Mucosa of descending colon (tissue), 3 donors: ENCODE measurements around the gene SYVN1. TPM values are rescaled to one million over a fixed set of nuclear protein-coding genes. Genes with fewer than 3 reads are reported as not detected.

Source experiments
- ATAC-seq: fragments of 200-7000 bp; cut with Tn5 transposase; one replicate; pipeline ENCODE4 v1.9.1; 2020; ENCODE audit warnings: mild to moderate bottlenecking, moderate library complexity
- DNase-seq, 3 donors: peaks; one replicate each; pipeline ENCODE4 v3.0.0-alpha.2; 2020
- H3K36me3 ChIP-seq: fragments of 200-600 bp; one replicate; pipeline ENCODE4 v1.8.0; 2021; ENCODE audit warnings: low read depth, mild to moderate bottlenecking
- H3K4me1 ChIP-seq: fragments of 200-600 bp; one replicate; pipeline ENCODE4 v1.8.0; 2021; ENCODE audit warnings: low read depth, mild to moderate bottlenecking
- H3K4me3 ChIP-seq: fragments of 200-600 bp; one replicate; pipeline ENCODE4 v1.8.0; 2021; ENCODE audit warnings: mild to moderate bottlenecking
- H3K9me3 ChIP-seq: fragments of 200-600 bp; one replicate; pipeline ENCODE4 v1.8.0; 2021; ENCODE audit warnings: mild to moderate bottlenecking
- intact Hi-C, 2 donors: fragments of 100-400 bp; cut with DNase I in 1 of 2; cut with micrococcal nuclease in 1 of 2; formaldehyde crosslinking; loops; one replicate each; pipeline versions ENCODE4 v1.11.0 to v1.11.1; 2022; cut with DNase I, micrococcal nuclease
- long read RNA-seq, 2 donors: library from polyadenylated mRNA; unstranded; transcript quantifications; one replicate each; pipeline ENCODE4 v2.0.0, GENCODE V29; 2019 to 2021
- total RNA-seq, 3 donors: library from RNA; stranded (reverse); fragmentation: NEBNext Ultra II Directional in 2 of 3; extraction: Animal tissue kit (Norgen Biotek cat#: 25700) in 2 of 3; gene quantifications; one replicate each; pipeline versions ENCODE4 v1.2.1 to v1.2.4, GENCODE V29; 2021 to 2023
- TF ChIP-seq, protein P1 (sequence below): fragments of 200-600 bp; IDR thresholded peaks from one replicate; pipeline ENCODE4 v1.8.0; 2022; ENCODE audit warnings: antibody characterized with exemption, mild to moderate bottlenecking
- donor health status: DM: no; HTN: no; CAD: no; lungs with moderate emphysema.
- donor health status: DM: no; HTN: no; CAD: no.
- donor health status: DM: no; HTN: yes; CAD: no.

SYVN1 gene
- total RNA-seq = 10 to 100 TPM; 59.7 to 62.2 (median 60.3) TPM
- long read RNA-seq, donor 1, partial matches to known transcripts = 11 of 15 reads
- long read RNA-seq, donor 1, other reads (novel, unspliced or antisense) = 1 of 15 reads
- long read RNA-seq, donor 2, partial matches to known transcripts = 0 of 4 reads
- long read RNA-seq, donor 2, other reads (novel, unspliced or antisense) = 4 of 4 reads

DNA sequence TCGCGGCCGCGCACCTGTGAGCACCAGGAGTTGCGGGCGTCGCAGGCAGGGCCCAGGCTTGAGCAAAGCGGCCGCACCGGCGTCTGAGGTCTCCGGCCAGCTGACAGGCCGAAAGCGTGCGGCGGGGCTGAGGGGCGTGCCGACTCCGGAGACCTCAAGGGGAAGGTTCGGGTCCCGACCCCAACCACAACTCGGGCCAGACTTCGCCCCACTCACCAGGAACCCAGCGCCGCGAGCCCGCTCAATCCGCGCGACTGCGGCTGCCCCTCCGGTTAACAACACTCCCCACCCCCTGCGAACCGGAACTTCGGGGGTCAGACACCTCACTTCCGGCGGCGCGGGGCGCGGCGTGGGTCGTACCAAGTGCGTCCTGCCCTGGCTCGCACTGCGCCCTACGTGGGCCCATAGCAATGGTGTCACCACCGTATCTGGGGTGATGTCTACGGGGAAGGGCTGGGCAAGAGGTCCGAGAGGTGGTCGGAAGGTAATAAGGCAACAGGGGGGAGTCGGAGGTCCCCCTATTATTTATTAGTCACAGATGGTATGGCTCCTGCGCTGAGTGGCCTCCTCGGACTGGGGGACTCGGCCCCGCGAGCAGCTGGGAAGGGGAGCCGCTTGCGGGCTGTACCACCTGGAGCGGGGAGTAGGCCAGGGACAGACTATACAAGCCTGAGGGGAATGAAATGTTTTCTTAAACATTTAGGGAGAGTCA is at the start of gene SYVN1:
Gene SYVN1, minus strand, starts transcription at position 280 of the 712 bp plus-strand sequence. CDS start 918 bp downstream, outside the sequence.
- Histone ChIP-seq H3K4me1 (peaks cover 22% of the 10 kb centered on the region), H3K9me3 (no peaks in the 10 kb centered on the region), H3K4me3 (peak within 1 kb of the TSS; percentile 92), H3K36me3 (peaks cover 20% of the 10 kb centered on the region)
- TF ChIP-seq, protein P1, sequence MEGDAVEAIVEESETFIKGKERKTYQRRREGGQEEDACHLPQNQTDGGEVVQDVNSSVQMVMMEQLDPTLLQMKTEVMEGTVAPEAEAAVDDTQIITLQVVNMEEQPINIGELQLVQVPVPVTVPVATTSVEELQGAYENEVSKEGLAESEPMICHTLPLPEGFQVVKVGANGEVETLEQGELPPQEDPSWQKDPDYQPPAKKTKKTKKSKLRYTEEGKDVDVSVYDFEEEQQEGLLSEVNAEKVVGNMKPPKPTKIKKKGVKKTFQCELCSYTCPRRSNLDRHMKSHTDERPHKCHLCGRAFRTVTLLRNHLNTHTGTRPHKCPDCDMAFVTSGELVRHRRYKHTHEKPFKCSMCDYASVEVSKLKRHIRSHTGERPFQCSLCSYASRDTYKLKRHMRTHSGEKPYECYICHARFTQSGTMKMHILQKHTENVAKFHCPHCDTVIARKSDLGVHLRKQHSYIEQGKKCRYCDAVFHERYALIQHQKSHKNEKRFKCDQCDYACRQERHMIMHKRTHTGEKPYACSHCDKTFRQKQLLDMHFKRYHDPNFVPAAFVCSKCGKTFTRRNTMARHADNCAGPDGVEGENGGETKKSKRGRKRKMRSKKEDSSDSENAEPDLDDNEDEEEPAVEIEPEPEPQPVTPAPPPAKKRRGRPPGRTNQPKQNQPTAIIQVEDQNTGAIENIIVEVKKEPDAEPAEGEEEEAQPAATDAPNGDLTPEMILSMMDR = no peak
- ATAC-seq = peak; percentile 83
- peak; percentile 95 to 96 (median 95) for DNase-seq
- intact Hi-C loops = no loop called here

GRCh38 chr11:65183201-65183891 is 49.0 kb upstream of the SYVN1 start:
- Histone ChIP-seq H3K4me1 (peaks cover 17% of the 10 kb centered on the region), H3K4me3 (no peak overlapping the region), H3K9me3 (no peaks in the 10 kb centered on the region), H3K36me3 (peaks cover 9% of the 10 kb centered on the region)
- intact Hi-C loops = no loop called here
- TF ChIP-seq, protein P1 = no peak
- DNase-seq (peak; percentile 29 to 62 (median 47)), ATAC-seq (no peak)

GRCh38 chr11:65182258-65183170 is 48.2 kb upstream of the SYVN1 start:
- no peaks in the 10 kb centered on the region for H3K9me3 ChIP-seq

GRCh38 chr11:65181569-65182257 is 47.4 kb upstream of the SYVN1 start, which contains the start of gene CAPN1:
Gene CAPN1 (plus strand): TSS chr11:65181928. CDS start chr11:65182702, 774 bp downstream.
- intact Hi-C loops = no loop called here
- peaks cover 17% of the 10 kb centered on the region for H3K4me1 ChIP-seq
- no peaks in the 10 kb centered on the region for H3K9me3 ChIP-seq
- peak; percentile 90 to 94 (median 92) for DNase-seq
- no peaks in the 10 kb centered on the region for H3K36me3 ChIP-seq
- TF ChIP-seq, protein P1 = no peak
- peak within 1 kb of the TSS; percentile 86 for H3K4me3 ChIP-seq
- ATAC-seq = peak; percentile 86

More at GRCh38 chr11:65182258-65183170, 48.2 kb upstream of the SYVN1 start:
- peak; percentile 63 for ATAC-seq
- Histone ChIP-seq H3K4me3 (peak overlapping the region; percentile 86), H3K4me1 (peaks cover 17% of the 10 kb centered on the region), H3K36me3 (peaks cover 3% of the 10 kb centered on the region)
- DNase-seq = peak; percentile 70 to 82 (median 78)
- intact Hi-C loops = no loop called here
- TF ChIP-seq, protein P1 = no peak
